ENCODE measurements around the gene TBC1D1.

- TF ChIP-seq POLR2AphosphoS5 (IDR thresholded peaks at IDR 0.05; ENCODE audit: low read depth, low read length) (no peak), TAF1 (IDR thresholded peaks at IDR 0.05; ENCODE audit: borderline replicate concordance, low read depth, low read length) (no peak)
Observed at GRCh38 chr4:38062776-38063097, 171.9 kb downstream of the TBC1D1 start.
